ENCODE data around the gene HSD11B2. TPM values are rescaled to one million over a fixed set of nuclear protein-coding genes. Genes with fewer than 3 reads are reported as not detected.

HSD11B2 gene
- total RNA-seq, 1 donor from 2014 or later = 2.1 TPM

GRCh38 chr16:67477960-67478554 lies 47.1 kb downstream of the HSD11B2 start:
- no peak for FAIRE-seq
- Histone ChIP-seq H3K27me3 (ENCODE audit: control insufficient read depth, insufficient read depth, low read length) (no peaks in the 10 kb centered on the region), H3K36me3 (ENCODE audit: control insufficient read depth, insufficient read depth, low read length) (no peaks in the 10 kb centered on the region), H3K4me3 (ENCODE audit: low read depth, low read length) (no peak overlapping the region)
- TF ChIP-seq CTCF (IDR thresholded peaks at IDR 0.05; ENCODE audit: insufficient read depth, low read length, severe bottlenecking) = no peak
- peak; percentile 88 for DNase-seq (ENCODE audit: low read depth)

GRCh38 chr16:67480833-67481560 lies 50.1 kb downstream of the HSD11B2 start, which contains the start of gene ATP6V0D1:
Gene ATP6V0D1, minus strand, starts transcription at chr16:67481157. Its CDS starts 71 bp downstream, at chr16:67481086.
- TF ChIP-seq CTCF (IDR thresholded peaks at IDR 0.05; ENCODE audit: insufficient read depth, low read length, severe bottlenecking) = peak; percentile 95
- Histone ChIP-seq H3K36me3 (ENCODE audit: control insufficient read depth, insufficient read depth, low read length) (no peaks in the 10 kb centered on the region), H3K27me3 (ENCODE audit: control insufficient read depth, insufficient read depth, low read length) (no peaks in the 10 kb centered on the region), H3K4me3 (ENCODE audit: low read depth, low read length) (peak within 1 kb of the TSS; percentile 93)
- DNase-seq (ENCODE audit: low read depth) = peak; percentile 93
- no peak for FAIRE-seq

GRCh38 chr16:67481561-67482232 lies 50.8 kb downstream of the HSD11B2 start:
- Histone ChIP-seq H3K27me3 (ENCODE audit: control insufficient read depth, insufficient read depth, low read length) (no peaks in the 10 kb centered on the region), H3K4me3 (ENCODE audit: low read depth, low read length) (peak overlapping the region; percentile 93), H3K36me3 (ENCODE audit: control insufficient read depth, insufficient read depth, low read length) (no peaks in the 10 kb centered on the region)
- no peak for FAIRE-seq
- TF ChIP-seq CTCF (IDR thresholded peaks at IDR 0.05; ENCODE audit: insufficient read depth, low read length, severe bottlenecking) = no peak
- no peak for DNase-seq (ENCODE audit: low read depth)

GRCh38 chr16:67482233-67482924 lies 51.5 kb downstream of the HSD11B2 start:
- no peak overlapping the region for H3K4me3 ChIP-seq (ENCODE audit: low read depth, low read length)
- no peaks in the 10 kb centered on the region for H3K36me3 ChIP-seq (ENCODE audit: control insufficient read depth, insufficient read depth, low read length)
- TF ChIP-seq CTCF (IDR thresholded peaks at IDR 0.05; ENCODE audit: insufficient read depth, low read length, severe bottlenecking) = no peak
- DNase-seq (ENCODE audit: low read depth) (no peak), FAIRE-seq (no peak)
- H3K27me3 ChIP-seq (ENCODE audit: control insufficient read depth, insufficient read depth, low read length) = no peaks in the 10 kb centered on the region

- H3K27me3 ChIP-seq (ENCODE audit: control insufficient read depth, insufficient read depth, low read length) = no peaks in the 10 kb centered on the region
- no peak within 1 kb of the TSS for H3K4me3 ChIP-seq (ENCODE audit: low read depth, low read length)
- FAIRE-seq (no peak), DNase-seq (ENCODE audit: low read depth) (no peak)
- H3K36me3 ChIP-seq (ENCODE audit: control insufficient read depth, insufficient read depth, low read length) = no peaks in the 10 kb centered on the region
- no peak for TF ChIP-seq CTCF (IDR thresholded peaks at IDR 0.05; ENCODE audit: insufficient read depth, low read length, severe bottlenecking)
Observed at GRCh38 chr16:67483150-67483549, 52.2 kb downstream of the HSD11B2 start, which contains the start of gene AGRP. Gene AGRP, minus strand, starts transcription at chr16:67483547. Its CDS starts 149 bp downstream, at chr16:67483398.
